SK-N-SH (cell line): ENCODE measurements around the gene BNC2.

Source experiments
- CHD2 ChIP-seq: fragments of 150-350 bp; IDR thresholded peaks from 2 replicates; pipeline ENCODE4 v1.6.1; 2018; ENCODE audit warnings: low read length; ENCODE audit not compliant: partially characterized antibody
- CTCF ChIP-seq: fragments of 200-600 bp; sonication (generic); IDR thresholded peaks from 2 replicates; pipeline ENCODE4 v1.6.1; 2017; ENCODE audit warnings: antibody characterized with exemption, mild to moderate bottlenecking, moderate library complexity
- EP300 ChIP-seq, 2 experiments: IDR thresholded peaks; 2 replicates each; pipeline versions ENCODE4 v1.4.0 to v1.6.1; 2012; ENCODE audit warnings: borderline replicate concordance in 1 of 2, low read depth in 1 of 2, low read length in 1 of 2
- MAX ChIP-seq: IDR thresholded peaks from 2 replicates; pipeline ENCODE4 v1.4.0; 2012; ENCODE audit warnings: low read depth
- NRF1 ChIP-seq: IDR thresholded peaks from 2 replicates; pipeline ENCODE4 v1.6.1; 2012; ENCODE audit warnings: low read depth, mild to moderate bottlenecking, low read length
- RCOR1 ChIP-seq: fragments of 150-350 bp; IDR thresholded peaks from 2 replicates; pipeline ENCODE4 v1.6.1; 2017; ENCODE audit warnings: antibody characterized with exemption, low read length
- RFX5 ChIP-seq: IDR thresholded peaks from 2 replicates; pipeline ENCODE4 v1.6.1; 2012; ENCODE audit warnings: mild to moderate bottlenecking, improper control_type of control experiment, low read length
- SMC3 ChIP-seq: IDR thresholded peaks from 2 replicates; pipeline ENCODE4 v1.6.1; 2012; ENCODE audit warnings: low read depth, low read length, improper control_type of control experiment
- TCF12 ChIP-seq: IDR thresholded peaks from 2 replicates; pipeline ENCODE4 v1.4.0; 2012
- USF1 ChIP-seq: IDR thresholded peaks from 2 replicates; pipeline ENCODE4 v1.4.0; 2012; ENCODE audit warnings: low read depth, borderline replicate concordance

GRCh38 chr9:16487915-16488314, 382.6 kb downstream of the BNC2 start:
- no peak for TF ChIP-seq EP300 (IDR thresholded peaks at IDR 0.05; ENCODE audit: borderline replicate concordance in 1 of 2, low read depth in 1 of 2, low read length in 1 of 2)
- no peak for TF ChIP-seq CTCF
- TF ChIP-seq CHD2 = no peak
- TF ChIP-seq SMC3 = no peak
- no peak for TF ChIP-seq RFX5
- no peak for TF ChIP-seq MAX
- TF ChIP-seq NRF1 = no peak
- TF ChIP-seq USF1 = no peak
- TF ChIP-seq RCOR1 = no peak
- no peak for TF ChIP-seq TCF12
